Measurements from ENCODE around the gene EFNA5. TPM values are rescaled to one million over a fixed set of nuclear protein-coding genes. Genes with fewer than 3 reads are reported as not detected.

The EFNA5 gene
- total and polyA plus RNA-seq, 2 of the 13 experiments (the other 11 are each of a cell fraction or from before 2014, with no cell fraction given): not detected

DNA sequence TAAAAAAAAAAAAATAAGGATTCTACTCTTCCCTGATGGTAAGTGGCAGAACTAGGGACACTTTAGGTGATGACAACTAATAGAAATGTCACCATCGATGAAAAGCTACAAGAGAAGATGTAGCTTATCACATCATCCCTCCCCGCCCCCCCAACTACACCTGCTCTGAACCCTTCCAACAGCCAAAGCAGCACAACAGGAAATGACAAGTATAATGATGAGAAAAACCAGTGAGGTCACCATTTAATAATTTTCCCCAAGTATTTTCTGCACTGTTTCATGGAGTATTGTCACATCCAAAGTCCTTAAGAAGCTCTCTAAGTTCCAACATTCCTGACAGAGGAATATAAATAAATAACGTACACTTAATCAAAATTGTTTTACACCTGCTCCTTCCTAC is 221.4 kb downstream of the EFNA5 start (continued):
- TF ChIP-seq KLF13 (CRISPR knock-in tag; IDR thresholded peaks at IDR 0.05): no peak
- no peak for TF ChIP-seq ZNF792 (CRISPR knock-in tag; IDR thresholded peaks at IDR 0.05)
- no peak for TF ChIP-seq SMC3 (IDR thresholded peaks at IDR 0.05; ENCODE audit: low read length)
- TF ChIP-seq ZIK1 (CRISPR knock-in tag; IDR thresholded peaks at IDR 0.05; ENCODE audit: borderline replicate concordance, low read depth): no peak
- no peak for TF ChIP-seq ZC3H4 (CRISPR knock-in tag; IDR thresholded peaks at IDR 0.05; ENCODE audit: borderline replicate concordance)

DNA sequence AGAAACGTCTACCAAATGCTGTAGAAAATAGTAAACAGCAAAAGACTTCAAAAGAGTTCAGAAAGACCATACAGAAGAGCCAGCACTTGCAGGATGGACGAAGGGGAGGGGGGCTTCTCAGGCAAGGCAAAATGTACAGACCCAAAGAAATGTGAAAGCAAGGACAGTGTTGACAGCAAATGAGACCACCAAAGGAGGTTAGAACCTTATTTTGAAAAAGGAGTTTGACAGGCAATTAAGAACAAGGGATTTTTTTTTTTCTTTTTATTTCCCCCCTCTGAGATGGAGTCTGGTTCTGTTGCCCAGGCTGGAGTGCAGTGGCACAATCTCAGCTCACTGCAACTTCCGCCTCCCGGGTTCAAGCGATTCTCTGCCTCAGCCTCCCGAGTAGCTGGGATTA is 223.2 kb downstream of the EFNA5 start:
- H4K20me1 ChIP-seq (ENCODE audit: insufficient read depth, low read length): no peaks in the 10 kb centered on the region
- H3K4me3 ChIP-seq (replicated peaks in 1 of 3; ENCODE audit: insufficient read depth in 1 of 3, low read depth in 2 of 3, low read length in 3 of 3): no peak overlapping the region
- H3K4me1 ChIP-seq (ENCODE audit: insufficient read depth, low read length): no peaks in the 10 kb centered on the region
- H3K79me2 ChIP-seq (ENCODE audit: insufficient read depth, low read length): no peaks in the 10 kb centered on the region
- no peaks in the 10 kb centered on the region for H3K9me3 ChIP-seq (ENCODE audit: low read length)
- BruUV-seq (replicated peaks): no TSS peak
- in situ Hi-C loops (cut with HindIII; ENCODE audit: extremely low pct_ligation_motif_present, low pct_unique_long_range_greater_than_20kb) (no loop called here), intact Hi-C loops (cut with micrococcal nuclease; ENCODE audit: unreplicated experiment) (no loop called here)
- no peak for FAIRE-seq
- no peak overlapping the region for H3K27ac ChIP-seq (ENCODE audit: extremely low read length, insufficient read depth, low read length)
- no peak for ATAC-seq
- H2AFZ ChIP-seq (ENCODE audit: low read length): no peak overlapping the region
- no peaks in the 10 kb centered on the region for H3K36me3 ChIP-seq (replicated peaks in 1 of 2; ENCODE audit: control insufficient read depth in 1 of 2, insufficient read depth in 2 of 2, low read length in 2 of 2)
- TF ChIP-seq GPBP1L1 (CRISPR knock-in tag; IDR thresholded peaks at IDR 0.05): no peak
- no peak for TF ChIP-seq ZNF337 (CRISPR knock-in tag; IDR thresholded peaks at IDR 0.05; ENCODE audit: borderline replicate concordance, low read depth)
- TF ChIP-seq HMG20A (CRISPR knock-in tag; IDR thresholded peaks at IDR 0.05; ENCODE audit: borderline replicate concordance): no peak
- TF ChIP-seq JUND (CRISPR knock-in tag; IDR thresholded peaks at IDR 0.05): no peak
- 0 out of 5 replicates have a peak, but pooled peaks cover 0 to 4% of the 10 kb centered on the region in 2 experiments for H3K27me3 ChIP-seq (ENCODE audit: control insufficient read depth in 1 of 2, insufficient read depth in 2 of 2, low read length in 2 of 2)
- no peak for DNase-seq (ENCODE audit: low spot score)
- ChIA-PET POLR2A (no interaction called here), CTCF (ENCODE audit: low intra/inter-chr PET ratio, low total read pairs) (no interaction called here)
- 9% methylated on average over 6 of the region's 6 CpGs for WGBS (ENCODE audit: low lambda C conversion rate)
- H3K4me2 ChIP-seq (ENCODE audit: low read depth, low read length): no peak overlapping the region
- no peak overlapping the region for H3K9ac ChIP-seq (ENCODE audit: insufficient read depth, low read depth, low read length)

Data from HepG2 (cell line).